SK-N-SH (cell line): ENCODE data around the gene THOC7. TPM values are rescaled to one million over a fixed set of nuclear protein-coding genes. Genes with fewer than 3 reads are reported as not detected.

Experiments used
- CTCF ChIA-PET: fragments of 300-600, 350-600 bp; formaldehyde crosslinking; extraction: SDS; loops from one replicate; lab custom pipeline; 2021; lab: Yijun Ruan, JAX
- POLR2A ChIA-PET: fragments of 350-600 bp; sonication (Branson Sonifier 250); formaldehyde crosslinking; extraction: SDS; loops from one replicate; lab custom pipeline; 2020; ENCODE audit warnings: antibody characterized with exemption, inconsistent platforms; lab: Yijun Ruan, JAX
- DNase-seq: peaks from one replicate; pipeline ENCODE4 v3.0.0; 2012
- H2AFZ ChIP-seq: fragments of 200-600 bp; sonication (generic); 2 replicates; pipeline ENCODE4 v1.8.1; 2016; ENCODE audit warnings: antibody characterized with exemption, mild to moderate bottlenecking, low read depth
- H3F3A ChIP-seq: fragments of 200-600 bp; sonication (generic); replicated peaks from 2 replicates; pipeline ENCODE3; 2016; ENCODE audit warnings: antibody characterized with exemption, mild to moderate bottlenecking; ENCODE audit not compliant: insufficient read depth
- H3K27ac ChIP-seq, 2 experiments: fragments of 200-500 bp in 1 of 2; fragments of 200-600 bp in 1 of 2; sonication (Bioruptor generic) in 1 of 2; sonication (generic), shearing (Covaris generic) in 1 of 2; 2 replicates each; pipeline versions ENCODE4 v1.5.1 to v1.6.1; 2014 to 2016; ENCODE audit warnings: low read depth in 2 of 2, inconsistent platforms in 1 of 2, low read length in 1 of 2, mild to moderate bottlenecking in 1 of 2, mixed read lengths in 1 of 2
- H3K27me3 ChIP-seq: fragments of 200-600 bp; sonication (generic), shearing (Covaris generic); 2 replicates; pipeline ENCODE4 v1.6.1; 2016; ENCODE audit warnings: mixed run types; ENCODE audit not compliant: insufficient read depth
- H3K36me3 ChIP-seq, 2 experiments: fragments of 200-500 bp in 1 of 2; fragments of 200-600 bp in 1 of 2; sonication (Bioruptor generic) in 1 of 2; sonication (generic) in 1 of 2; replicated peaks in 1 of 2; 2 replicates each; pipeline versions ENCODE3 to v1.5.1; 2014 to 2016; ENCODE audit warnings: low read length in 1 of 2, mild to moderate bottlenecking in 1 of 2; ENCODE audit not compliant: insufficient read depth in 2 of 2, control insufficient read depth in 1 of 2
- H3K4me1 ChIP-seq, 2 experiments: fragments of 200-500 bp in 1 of 2; fragments of 200-600 bp in 1 of 2; sonication (Bioruptor generic) in 1 of 2; sonication (generic), shearing (Covaris generic) in 1 of 2; 2 replicates each; pipeline versions ENCODE4 v1.5.1 to v1.6.1; 2014 to 2016; ENCODE audit warnings: low read depth in 1 of 2, low read length in 1 of 2, mixed run types in 1 of 2; ENCODE audit not compliant: insufficient read depth in 2 of 2, control insufficient read depth in 1 of 2
- H3K4me2 ChIP-seq: fragments of 200-600 bp; sonication (generic), shearing (Covaris generic); 2 replicates; pipeline ENCODE4 v1.6.1; 2017; ENCODE audit warnings: mixed run types
- H3K4me3 ChIP-seq, 2 experiments: fragments of 200-500 bp in 1 of 2; fragments of 200-600 bp in 1 of 2; sonication (Bioruptor generic) in 1 of 2; sonication (generic), shearing (Covaris generic) in 1 of 2; 2 replicates each; pipeline versions ENCODE4 v1.5.1 to v1.8.1; 2014 to 2016; ENCODE audit warnings: low read depth in 2 of 2, inconsistent platforms in 1 of 2, low read length in 1 of 2, mild to moderate bottlenecking in 1 of 2, mixed read lengths in 1 of 2, moderate library complexity in 1 of 2
- H3K79me2 ChIP-seq: fragments of 200-600 bp; sonication (generic); 2 replicates; pipeline ENCODE4 v1.8.1; 2017; ENCODE audit warnings: mild to moderate bottlenecking; ENCODE audit not compliant: insufficient read depth
- H3K9ac ChIP-seq: fragments of 200-600 bp; sonication (generic); 2 replicates; pipeline ENCODE4 v1.6.1; 2017; ENCODE audit warnings: mixed run types
- H3K9me2 ChIP-seq: fragments of 200-600 bp; sonication (generic); 2 replicates; pipeline ENCODE4 v1.6.1; 2017; ENCODE audit warnings: mixed run types
- H3K9me3 ChIP-seq: fragments of 200-600 bp; sonication (generic); 2 replicates; pipeline ENCODE4 v1.6.1; 2017; ENCODE audit warnings: mixed run types, mild to moderate bottlenecking, moderate library complexity
- H4K20me1 ChIP-seq: fragments of 200-600 bp; sonication (generic); 2 replicates; pipeline ENCODE4 v1.6.1; 2017; ENCODE audit warnings: mild to moderate bottlenecking, mixed run types; ENCODE audit not compliant: insufficient read depth
- ELF1 ChIP-seq: IDR thresholded peaks from 2 replicates; pipeline ENCODE4 v1.4.0; 2012
- EP300 ChIP-seq, 2 experiments: IDR thresholded peaks; 2 replicates each; pipeline versions ENCODE4 v1.4.0 to v1.6.1; 2012; ENCODE audit warnings: borderline replicate concordance in 1 of 2, low read depth in 1 of 2, low read length in 1 of 2
- EZH2phosphoT487 ChIP-seq: fragments of 200-600 bp; sonication (generic); IDR thresholded peaks from 2 replicates; pipeline ENCODE4 v1.6.1; 2017; ENCODE audit warnings: low read depth, mixed run types, mild to moderate bottlenecking, antibody characterized with exemption, moderate library complexity, borderline replicate concordance
- GABPA ChIP-seq: IDR thresholded peaks from 2 replicates; pipeline ENCODE4 v1.4.0; 2012; ENCODE audit warnings: low read depth, mild to moderate bottlenecking
- MEF2A ChIP-seq: IDR thresholded peaks from 2 replicates; pipeline ENCODE4 v1.4.0; 2012; ENCODE audit warnings: low read depth, borderline replicate concordance
- MXI1 ChIP-seq: IDR thresholded peaks from 2 replicates; pipeline ENCODE4 v1.6.1; 2012; ENCODE audit warnings: mild to moderate bottlenecking, low read depth, low read length, improper control_type of control experiment
- POLR2AphosphoS5 ChIP-seq: IDR thresholded peaks from 2 replicates; pipeline ENCODE4 v1.6.1; 2012; ENCODE audit warnings: low read depth, low read length
- RAD21 ChIP-seq: IDR thresholded peaks from 2 replicates; pipeline ENCODE4 v1.6.1; 2012; ENCODE audit warnings: mild to moderate bottlenecking, low read length
- RCOR1 ChIP-seq: fragments of 150-350 bp; IDR thresholded peaks from 2 replicates; pipeline ENCODE4 v1.6.1; 2017; ENCODE audit warnings: antibody characterized with exemption, low read length
- SIN3A ChIP-seq: IDR thresholded peaks from 2 replicates; pipeline ENCODE4 v1.6.1; 2012; ENCODE audit warnings: low read depth, mild to moderate bottlenecking, low read length, moderate library complexity, borderline replicate concordance
- SMC3 ChIP-seq: IDR thresholded peaks from 2 replicates; pipeline ENCODE4 v1.6.1; 2012; ENCODE audit warnings: low read depth, low read length, improper control_type of control experiment
- TAF1 ChIP-seq: IDR thresholded peaks from 2 replicates; pipeline ENCODE4 v1.6.1; 2012; ENCODE audit warnings: low read depth, mild to moderate bottlenecking, low read length, moderate library complexity, borderline replicate concordance
- YY1 ChIP-seq: IDR thresholded peaks from 2 replicates; pipeline ENCODE4 v1.4.0; 2012; ENCODE audit warnings: low read depth, mild to moderate bottlenecking
- WGBS: methylation state at CpG from one replicate; pipeline ENCODE4 v1.1.6; 2017; ENCODE audit warnings: low lambda C conversion rate; 5-methylcytosine and 5-hydroxymethylcytosine counted together
- polyA plus RNA-seq, 3 experiments: library from polyadenylated mRNA; depleted of rRNA; stranded (reverse); fragments of >200 nt; gene quantifications; 2 replicates each; pipeline ENCODE4 v1.2.3, GENCODE V29; 2012
- TF ChIP-seq, protein P1 (sequence below): fragments of 200-600 bp; sonication (generic); IDR thresholded peaks from 2 replicates; pipeline ENCODE4 v1.6.1; 2017; ENCODE audit warnings: antibody characterized with exemption, mild to moderate bottlenecking, moderate library complexity
- TF ChIP-seq, protein P2 (sequence below): IDR thresholded peaks from 2 replicates; pipeline ENCODE4 v1.4.0; 2012; ENCODE audit warnings: low read depth
- TF ChIP-seq, protein P3 (sequence below): IDR thresholded peaks from 2 replicates; pipeline ENCODE4 v1.4.0; 2012; ENCODE audit warnings: low read depth, borderline replicate concordance

The THOC7 gene
- polyA plus RNA-seq, 1 of the 3 experiments (the other 2 are of a cell fraction) = 35.6 TPM

DNA sequence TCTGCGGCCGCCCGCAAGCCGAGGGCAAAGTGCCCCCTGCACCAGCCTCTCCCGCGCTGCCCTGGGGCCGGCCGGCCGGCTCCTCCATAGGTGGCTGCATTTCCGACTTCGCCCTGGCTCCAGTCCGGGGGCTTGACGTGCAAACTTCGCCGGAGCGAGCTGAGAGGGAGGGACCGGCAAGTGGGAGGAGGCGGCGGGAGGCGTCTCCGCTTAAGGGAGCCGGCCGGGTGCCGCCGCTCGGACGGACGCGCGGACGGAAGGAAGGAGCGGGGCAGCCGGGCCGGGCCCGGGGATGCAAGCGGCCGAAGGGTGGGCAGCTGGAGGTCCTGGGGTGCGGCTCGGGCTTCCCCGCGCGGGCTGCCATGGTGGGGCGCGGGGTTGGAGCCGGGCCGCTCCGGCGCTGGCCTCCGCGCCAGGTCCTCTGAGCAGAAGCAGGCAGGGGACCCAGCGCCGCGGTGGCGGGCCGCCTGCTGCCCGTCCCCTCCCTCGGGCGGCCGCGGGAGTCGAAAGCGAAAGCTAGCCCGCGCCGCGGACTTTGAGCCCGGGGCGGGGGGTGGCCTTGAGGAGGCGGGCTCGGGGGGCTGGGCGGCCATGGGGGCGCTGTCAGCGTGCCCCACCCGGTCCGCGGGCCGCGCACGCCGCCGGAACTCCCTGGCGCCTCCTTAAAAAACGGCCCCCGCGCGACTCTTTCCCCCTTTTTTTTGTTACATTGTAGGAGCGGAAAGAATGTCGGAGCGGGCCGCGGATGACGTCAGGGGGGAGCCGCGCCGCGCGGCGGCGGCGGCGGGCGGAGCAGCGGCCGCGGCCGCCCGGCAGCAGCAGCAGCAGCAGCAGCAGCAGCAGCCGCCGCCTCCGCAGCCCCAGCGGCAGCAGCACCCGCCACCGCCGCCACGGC, 48.5 kb upstream of the THOC7 start, which contains the start of gene SCAANT1:
Gene SCAANT1 (minus strand): TSS at position 511 of the 895 bp plus-strand sequence.
- peak within 1 kb of the TSS; percentile 96 for H3K4me2 ChIP-seq
- H4K20me1 ChIP-seq = peaks cover 8% of the 10 kb centered on the region; the same call in 1 of the 2 replicates
- H3K9me2 ChIP-seq = no peaks in the 10 kb centered on the region
- ChIA-PET CTCF (interaction anchor here (0.7 to 1.8 kb wide), 6 partner anchors 11 to 561 kb away, joined by 3 to 5 read pairs (median 3); partner anchors contain the start of gene PSMD6), POLR2A (no interaction called here)
- H3K4me1 ChIP-seq = peaks cover 13 to 18% of the 10 kb centered on the region in 2 experiments
- peaks cover 63% of the 10 kb centered on the region for H3K79me2 ChIP-seq
- peak within 1 kb of the TSS; percentile 68 to 71 for H3K4me3 ChIP-seq
- H3K9me3 ChIP-seq = no peaks in the 10 kb centered on the region
- H3K9ac ChIP-seq = peak within 1 kb of the TSS; percentile 81
- DNase-seq = peak; percentile 92
- H3K27ac ChIP-seq = peak within 1 kb of the TSS; percentile 78 to 86
- WGBS = 2% methylated on average over 22 of the region's 115 CpGs
- H3K27me3 ChIP-seq = no peaks in the 10 kb centered on the region
- peaks cover 11 to 20% of the 10 kb centered on the region in 2 experiments for H3K36me3 ChIP-seq
- peak within 1 kb of the TSS; percentile 71; the same call in 1 of the 2 replicates for H2AFZ ChIP-seq
- peaks cover 14% of the 10 kb centered on the region for H3F3A ChIP-seq
- TF ChIP-seq EP300 (IDR thresholded peaks at IDR 0.05; ENCODE audit: borderline replicate concordance in 1 of 2, low read depth in 1 of 2, low read length in 1 of 2) (peak in 1 of 2 experiments; percentile 28; a peak in 1 of 4 replicates), ELF1 (0 out of 2 replicates have a peak, but pooled peaks have one; percentile 24), TAF1 (peak; percentile 31; the same call in 1 of the 2 replicates), SIN3A (peak; percentile 9; the same call in 1 of the 2 replicates), EZH2phosphoT487 (no peak), RCOR1 (0 out of 2 replicates have a peak, but pooled peaks have one; percentile 5), GABPA (peak; percentile 49; the same call in 1 of the 2 replicates), MXI1 (peak; percentile 78), YY1 (0 out of 2 replicates have a peak, but pooled peaks have one; percentile 38), MEF2A (0 out of 2 replicates have a peak, but pooled peaks have one; percentile 6), SMC3 (no peak), RAD21 (no peak), POLR2AphosphoS5 (no peak; the same call in 1 of the 2 replicates)
- TF ChIP-seq, protein P1, sequence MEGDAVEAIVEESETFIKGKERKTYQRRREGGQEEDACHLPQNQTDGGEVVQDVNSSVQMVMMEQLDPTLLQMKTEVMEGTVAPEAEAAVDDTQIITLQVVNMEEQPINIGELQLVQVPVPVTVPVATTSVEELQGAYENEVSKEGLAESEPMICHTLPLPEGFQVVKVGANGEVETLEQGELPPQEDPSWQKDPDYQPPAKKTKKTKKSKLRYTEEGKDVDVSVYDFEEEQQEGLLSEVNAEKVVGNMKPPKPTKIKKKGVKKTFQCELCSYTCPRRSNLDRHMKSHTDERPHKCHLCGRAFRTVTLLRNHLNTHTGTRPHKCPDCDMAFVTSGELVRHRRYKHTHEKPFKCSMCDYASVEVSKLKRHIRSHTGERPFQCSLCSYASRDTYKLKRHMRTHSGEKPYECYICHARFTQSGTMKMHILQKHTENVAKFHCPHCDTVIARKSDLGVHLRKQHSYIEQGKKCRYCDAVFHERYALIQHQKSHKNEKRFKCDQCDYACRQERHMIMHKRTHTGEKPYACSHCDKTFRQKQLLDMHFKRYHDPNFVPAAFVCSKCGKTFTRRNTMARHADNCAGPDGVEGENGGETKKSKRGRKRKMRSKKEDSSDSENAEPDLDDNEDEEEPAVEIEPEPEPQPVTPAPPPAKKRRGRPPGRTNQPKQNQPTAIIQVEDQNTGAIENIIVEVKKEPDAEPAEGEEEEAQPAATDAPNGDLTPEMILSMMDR = no peak
- TF ChIP-seq, protein P2, sequence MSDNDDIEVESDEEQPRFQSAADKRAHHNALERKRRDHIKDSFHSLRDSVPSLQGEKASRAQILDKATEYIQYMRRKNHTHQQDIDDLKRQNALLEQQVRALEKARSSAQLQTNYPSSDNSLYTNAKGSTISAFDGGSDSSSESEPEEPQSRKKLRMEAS = peak; percentile 33
- TF ChIP-seq, protein P3, sequence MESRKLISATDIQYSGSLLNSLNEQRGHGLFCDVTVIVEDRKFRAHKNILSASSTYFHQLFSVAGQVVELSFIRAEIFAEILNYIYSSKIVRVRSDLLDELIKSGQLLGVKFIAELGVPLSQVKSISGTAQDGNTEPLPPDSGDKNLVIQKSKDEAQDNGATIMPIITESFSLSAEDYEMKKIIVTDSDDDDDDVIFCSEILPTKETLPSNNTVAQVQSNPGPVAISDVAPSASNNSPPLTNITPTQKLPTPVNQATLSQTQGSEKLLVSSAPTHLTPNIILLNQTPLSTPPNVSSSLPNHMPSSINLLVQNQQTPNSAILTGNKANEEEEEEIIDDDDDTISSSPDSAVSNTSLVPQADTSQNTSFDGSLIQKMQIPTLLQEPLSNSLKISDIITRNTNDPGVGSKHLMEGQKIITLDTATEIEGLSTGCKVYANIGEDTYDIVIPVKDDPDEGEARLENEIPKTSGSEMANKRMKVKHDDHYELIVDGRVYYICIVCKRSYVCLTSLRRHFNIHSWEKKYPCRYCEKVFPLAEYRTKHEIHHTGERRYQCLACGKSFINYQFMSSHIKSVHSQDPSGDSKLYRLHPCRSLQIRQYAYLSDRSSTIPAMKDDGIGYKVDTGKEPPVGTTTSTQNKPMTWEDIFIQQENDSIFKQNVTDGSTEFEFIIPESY = no peak
